Activated CD4-positive, alpha-beta T cell treated with anti-CD3 and anti-CD28 coated beads, Interleukin-2, amount 50 U/mL, for 1 hour (primary cell): ENCODE data around the gene SEPSECS.

Experiments used
- DNase-seq: peaks from one replicate; pipeline ENCODE4 v3.0.0-alpha.2; 2020

SEPSECS gene

GRCh38 chr4:25078523-25078922 is 81.7 kb downstream of the SEPSECS start:
- DNase-seq: no peak

GRCh38 chr4:25076625-25077398 is 83.4 kb downstream of the SEPSECS start:
- no peak for DNase-seq

- DNase-seq: no peak
Measured at GRCh38 chr4:25075851-25076250, 84.4 kb downstream of the SEPSECS start.

- DNase-seq: no peak
Measured at GRCh38 chr4:25075129-25075528, 85.1 kb downstream of the SEPSECS start.

GRCh38 chr4:25070545-25070944 is 89.7 kb downstream of the SEPSECS start:
- no peak for DNase-seq
